ENCODE measurements around the gene FAM219B. TPM values are rescaled to one million over a fixed set of nuclear protein-coding genes. Genes with fewer than 3 reads are reported as not detected.

Gene FAM219B
- total RNA-seq, 2 experiments from 2014 or later, result 50.6 to 52.7 TPM

DNA sequence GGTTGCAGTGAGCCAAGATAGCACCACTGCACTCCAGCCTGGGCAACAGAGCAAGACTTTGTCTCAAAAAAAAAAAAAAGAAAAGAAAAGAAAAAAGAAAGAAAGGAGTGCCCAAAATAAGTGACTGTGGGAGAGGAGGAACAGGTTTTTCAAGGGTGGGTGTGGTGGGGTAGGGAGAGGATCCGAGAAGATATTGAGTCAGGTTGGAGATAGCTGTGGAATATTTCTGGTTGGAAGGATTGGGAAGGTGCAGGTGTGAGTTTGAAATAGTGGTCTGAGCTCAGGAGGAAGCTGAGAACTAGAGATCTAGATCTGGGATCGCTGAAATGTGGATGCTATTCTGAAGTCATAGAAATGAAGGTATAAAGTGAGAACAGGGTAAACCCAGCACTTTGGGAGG lies 41.3 kb downstream of the FAM219B start:
- ChIA-PET CTCF (no interaction called here), POLR2A (interaction anchor here (0.6 kb wide), 1 partner anchor 8 kb away, joined by 6 read pairs; no protein-coding TSS in a partner anchor)

DNA sequence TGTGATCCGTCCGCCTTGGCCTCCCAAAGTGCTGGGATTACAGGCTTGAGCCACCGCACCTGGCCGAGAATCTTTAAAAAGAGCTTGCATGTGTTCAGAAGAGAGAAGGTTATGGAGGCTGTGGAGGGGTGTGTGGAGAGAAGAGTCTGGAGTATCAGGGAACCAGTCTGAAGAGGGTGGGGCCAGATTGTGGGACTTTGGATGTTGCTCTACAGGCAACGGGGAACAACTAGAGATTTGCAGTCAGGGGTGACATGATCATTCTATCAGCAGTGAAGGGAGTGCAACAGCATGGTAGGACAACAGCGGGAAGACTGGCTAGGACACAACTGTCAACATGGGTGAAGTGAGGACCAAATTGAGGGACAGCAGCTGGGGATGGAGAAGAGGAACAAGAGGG lies 42.4 kb downstream of the FAM219B start:
- ChIA-PET POLR2A (no interaction called here), CTCF (interaction anchor here (0.6 to 1.7 kb wide), 4 partner anchors 14 to 93 kb away, joined by 3 to 6 read pairs (median 4); no protein-coding TSS in a partner anchor)

DNA sequence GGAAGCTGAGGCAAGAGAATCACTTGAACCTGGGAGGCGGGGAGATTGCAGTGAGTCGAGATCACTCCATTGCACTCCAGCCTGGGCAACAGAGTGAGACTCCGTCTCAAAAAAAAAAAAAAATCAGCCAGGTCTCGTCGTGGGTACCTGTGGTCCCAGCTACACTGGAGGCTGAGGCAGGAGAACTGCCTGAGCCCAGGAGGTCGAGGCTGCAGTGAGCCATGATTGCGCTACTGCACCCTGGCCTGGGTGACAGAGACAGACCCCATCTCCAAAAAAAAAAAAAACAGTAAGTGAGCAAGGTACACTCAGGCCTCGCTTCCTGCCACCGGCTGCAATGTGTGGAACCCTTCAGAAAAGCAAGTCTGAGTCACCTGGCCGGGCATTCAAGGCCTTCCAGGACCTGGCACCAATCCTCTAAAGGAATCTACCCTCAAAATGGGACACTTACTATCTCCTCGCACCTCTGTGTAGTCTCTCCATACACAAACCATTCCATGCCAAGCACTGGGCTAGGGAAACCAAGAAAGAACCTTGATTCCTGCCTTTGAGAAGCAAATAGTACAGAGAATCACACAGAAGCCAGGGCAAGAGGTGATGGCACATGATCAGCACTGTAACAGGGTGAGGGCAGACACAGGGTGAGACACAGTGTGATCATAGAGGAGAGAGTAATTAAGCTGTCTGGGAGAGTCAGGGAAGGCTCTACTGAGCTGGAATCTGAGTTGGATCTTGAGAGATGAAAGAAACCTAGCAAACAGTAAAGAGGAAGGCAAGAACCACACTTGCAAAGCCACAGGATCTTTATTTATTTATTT lies 43.2 kb downstream of the FAM219B start:
- CTCF ChIA-PET, result interaction anchor here (0.6 to 1.7 kb wide), 4 partner anchors 15 to 93 kb away, joined by 3 to 6 read pairs (median 4); no protein-coding TSS in a partner anchor
- POLR2A ChIA-PET, result no interaction called here

DNA sequence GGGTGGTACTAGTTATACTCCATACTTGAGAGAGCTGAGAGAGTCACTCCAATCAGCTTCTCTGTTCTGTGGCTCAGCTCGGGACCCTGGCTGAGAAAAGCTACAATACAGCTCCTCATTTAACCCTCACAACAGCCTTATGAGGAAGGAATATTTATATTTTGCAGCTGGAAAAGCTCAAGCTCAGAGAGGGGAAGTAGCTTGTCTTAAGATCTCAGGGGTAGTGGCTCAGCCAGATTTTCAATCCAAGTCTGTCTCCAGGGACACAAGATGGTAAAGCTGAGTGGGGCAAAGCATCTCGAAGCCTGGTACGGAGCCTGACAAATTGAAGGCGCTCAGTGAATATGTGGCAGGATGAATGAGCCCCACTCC lies 48.3 kb downstream of the FAM219B start:
- CTCF ChIA-PET, result interaction anchor here (0.7 to 2.6 kb wide), 5 partner anchors 14 to 64 kb away, joined by 3 to 9 read pairs (median 6); partner anchors contain the start of genes SCAMP2 and ULK3
- POLR2A ChIA-PET, result interaction anchor here (1.0 kb wide), 1 partner anchor 11 kb away, joined by 4 read pairs; no protein-coding TSS in a partner anchor

DNA sequence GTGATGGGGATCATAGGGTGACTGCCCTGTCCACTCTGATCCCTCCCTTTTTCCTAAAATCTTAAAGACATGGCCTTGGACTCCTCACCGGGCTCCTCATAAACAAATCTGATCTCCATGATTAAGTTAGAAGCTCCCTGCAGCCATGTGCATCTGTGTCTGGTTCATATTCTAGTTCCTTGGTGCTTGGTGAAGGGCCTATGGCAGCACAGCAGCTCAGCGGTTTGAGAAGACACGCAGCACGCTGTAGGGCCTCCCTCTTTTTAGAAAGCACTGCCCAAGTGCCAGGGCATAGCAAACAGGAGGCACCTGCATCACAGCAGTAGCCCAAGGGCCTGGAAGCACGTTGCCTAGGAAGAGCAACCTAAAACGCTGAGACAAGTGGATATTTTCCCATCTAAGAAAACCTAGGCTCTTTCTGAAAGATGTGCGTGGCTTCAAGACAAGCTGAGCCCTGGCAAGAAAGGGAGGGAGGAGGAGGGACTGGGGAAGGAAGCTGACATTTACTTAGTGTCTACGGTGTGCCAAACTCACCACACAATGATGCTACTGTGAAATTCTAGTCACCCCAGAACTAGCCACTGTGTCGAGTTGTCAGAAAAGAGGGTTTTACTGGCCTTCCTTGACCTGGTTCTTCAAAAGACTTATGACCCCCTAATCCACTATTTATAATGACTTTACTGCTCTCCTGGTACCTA lies 48.8 kb downstream of the FAM219B start:
- CTCF ChIA-PET, result interaction anchor here (0.7 to 2.6 kb wide), 4 partner anchors 13 to 64 kb away, joined by 4 to 9 read pairs (median 6); partner anchors contain the start of gene SCAMP2

DNA sequence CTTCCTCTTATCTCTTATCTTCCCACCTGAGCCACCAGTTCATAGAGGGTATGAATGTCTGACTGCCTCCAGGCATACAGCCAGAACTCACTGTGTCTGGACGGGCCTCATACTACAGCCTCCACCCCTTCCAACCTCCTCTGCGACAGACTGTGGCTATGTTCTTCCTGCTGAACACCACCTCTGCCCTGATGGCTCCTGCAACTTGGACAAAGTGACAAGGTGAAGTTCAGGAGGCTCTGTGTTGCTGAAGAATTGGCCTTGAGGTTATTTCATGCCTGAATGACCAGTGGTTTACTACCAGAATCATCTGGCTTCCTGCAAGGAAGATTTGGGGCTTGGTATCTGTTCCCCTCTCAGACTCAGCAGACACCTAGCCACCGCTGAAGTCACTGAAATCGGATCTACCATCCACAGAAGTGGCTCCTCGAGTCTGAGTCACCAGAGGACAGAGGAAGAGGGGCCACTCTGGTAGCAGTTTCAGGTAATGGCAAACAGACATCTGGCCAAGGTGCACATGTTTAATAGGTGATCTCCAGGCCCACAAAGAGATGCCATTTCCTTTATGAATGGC lies 49.5 kb downstream of the FAM219B start:
- POLR2A ChIA-PET, result interaction anchor here (0.9 kb wide), 1 partner anchor 8 kb away, joined by 6 read pairs; no protein-coding TSS in a partner anchor
- CTCF ChIA-PET, result interaction anchor here (1.1 to 2.6 kb wide), 3 partner anchors 13 to 63 kb away, joined by 4 to 9 read pairs (median 7); no protein-coding TSS in a partner anchor

More for the DNA sequence above, 48.8 kb downstream of the FAM219B start:
- POLR2A ChIA-PET, result interaction anchor here (0.9 to 1.0 kb wide), 2 partner anchors 8 to 12 kb away, joined by 4 to 6 read pairs; no protein-coding TSS in a partner anchor

DNA sequence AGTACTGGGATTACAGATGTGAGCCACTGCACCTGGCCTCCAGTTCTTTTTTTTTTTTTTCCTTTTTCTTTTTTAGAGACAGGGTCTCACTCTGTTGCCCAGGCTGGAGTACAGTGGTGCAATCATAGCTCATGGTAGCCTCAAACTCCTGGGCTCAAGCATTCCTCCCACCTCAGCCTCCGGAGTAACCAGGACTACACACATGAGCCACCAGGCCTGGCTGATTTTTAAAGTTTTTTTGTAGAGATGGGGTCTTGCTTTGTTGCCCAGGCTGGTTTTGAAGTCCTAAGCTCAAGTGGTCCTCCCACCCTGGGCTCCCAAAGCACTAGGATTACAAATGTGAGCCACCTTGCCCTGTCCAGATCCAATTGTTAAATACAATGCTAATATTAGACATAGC lies 50.1 kb downstream of the FAM219B start:
- CTCF ChIA-PET, result interaction anchor here (0.5 to 2.6 kb wide), 3 partner anchors 53 to 214 kb away, joined by 3 to 9 read pairs (median 3); no protein-coding TSS in a partner anchor

DNA sequence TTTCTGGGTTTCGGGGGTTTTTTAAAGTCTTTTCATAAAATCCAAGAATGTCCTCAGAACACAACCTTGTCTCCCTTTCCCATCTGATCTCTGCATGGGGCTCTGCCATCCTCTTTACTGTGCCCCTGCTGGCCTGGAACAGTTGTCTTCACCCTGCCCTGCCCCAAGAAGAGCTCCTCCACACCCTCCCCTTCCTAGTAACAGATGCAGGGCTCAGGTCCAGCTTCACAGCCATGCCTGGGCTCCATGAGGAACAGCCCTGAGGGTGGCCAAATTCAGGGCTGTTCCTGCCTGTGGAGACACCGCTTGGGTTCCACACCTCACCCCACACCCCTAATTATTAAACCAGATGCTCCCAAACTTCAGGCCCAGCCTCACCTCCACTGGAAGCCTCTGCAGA lies 50.8 kb downstream of the FAM219B start:
- ChIA-PET POLR2A (interaction anchor here (0.6 to 0.7 kb wide), 3 partner anchors 47 to 311 kb away, joined by 3 to 6 read pairs (median 3); no protein-coding TSS in a partner anchor), CTCF (interaction anchor here (0.7 kb wide), 1 partner anchor 215 kb away, joined by 3 read pairs; no protein-coding TSS in a partner anchor)

More for the DNA sequence above, 50.1 kb downstream of the FAM219B start:
- POLR2A ChIA-PET, result interaction anchor here (0.6 kb wide), 1 partner anchor 77 kb away, joined by 3 read pairs; no protein-coding TSS in a partner anchor

DNA sequence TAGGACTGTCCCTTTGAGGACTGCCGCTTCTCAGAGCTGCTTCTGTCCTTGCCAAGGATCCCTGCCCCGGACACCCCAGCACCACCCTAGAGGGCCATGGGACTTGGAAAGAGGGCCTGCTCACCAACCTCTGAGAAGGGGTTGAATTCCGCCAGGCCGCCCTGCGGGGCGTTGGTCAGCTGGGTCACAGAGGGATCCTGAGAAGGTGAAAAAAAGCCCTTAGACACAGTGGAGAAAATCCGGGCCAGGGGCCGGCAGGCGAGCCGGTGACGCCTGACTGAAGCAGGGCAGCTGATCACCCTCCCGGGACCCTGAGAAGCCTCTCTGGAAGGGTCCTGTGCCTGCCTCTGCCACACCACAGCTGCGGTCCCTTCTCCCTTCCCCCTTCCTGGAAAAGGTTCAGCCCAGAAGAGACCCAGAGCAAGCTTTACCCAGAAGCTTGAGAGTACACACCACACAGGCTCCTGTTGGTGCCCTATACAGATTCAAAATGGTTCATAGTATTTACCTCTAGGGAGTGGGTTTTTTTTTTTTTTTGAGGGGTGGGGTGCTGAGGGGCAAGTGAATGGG lies 52.1 kb downstream of the FAM219B start:
- ChIA-PET CTCF (no interaction called here), POLR2A (interaction anchor here (0.7 kb wide), 1 partner anchor 601 kb away, joined by 4 read pairs; no protein-coding TSS in a partner anchor)

DNA sequence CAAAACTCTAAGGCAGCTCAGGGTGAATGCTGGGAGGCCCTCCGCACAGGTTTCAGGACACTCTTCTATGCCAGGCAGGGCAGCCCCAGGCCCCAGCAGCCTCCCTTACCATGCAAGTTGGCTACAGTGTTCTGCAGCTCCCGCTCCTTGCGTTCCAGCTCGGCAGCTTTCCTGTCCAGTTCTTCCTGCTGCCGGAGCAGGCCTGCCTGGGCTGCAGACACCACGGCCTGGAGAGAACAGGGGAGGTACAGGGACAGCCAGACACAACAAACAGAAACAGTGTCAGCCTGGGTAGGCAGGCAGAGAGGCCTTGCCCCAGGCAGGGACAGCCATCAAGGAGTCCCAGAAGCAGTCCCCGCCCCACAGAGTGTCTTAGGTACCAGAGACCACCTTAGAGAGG lies 54.7 kb downstream of the FAM219B start:
- CTCF ChIA-PET, result no interaction called here
- POLR2A ChIA-PET, result interaction anchor here (0.6 kb wide), 1 partner anchor 70 kb away, joined by 4 read pairs; no protein-coding TSS in a partner anchor

DNA sequence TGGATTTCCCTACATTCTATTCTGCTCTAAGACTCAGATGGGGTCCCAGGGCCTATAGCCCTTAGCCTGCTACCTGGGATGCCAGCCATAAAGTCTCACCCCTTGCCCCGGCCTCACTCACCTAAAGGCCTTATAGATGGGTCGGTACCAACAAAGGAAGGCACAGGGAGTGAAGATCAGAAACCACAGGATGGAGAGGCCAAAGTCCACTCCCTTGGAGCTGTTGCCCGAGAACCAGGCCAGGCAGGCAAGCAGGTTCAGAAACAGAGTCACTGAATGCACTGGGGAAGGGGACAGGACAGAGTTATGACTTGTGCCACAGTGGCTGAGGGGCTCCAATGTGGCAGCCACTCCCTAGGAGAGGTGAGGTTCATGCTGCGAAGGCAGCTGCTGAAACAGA lies 56.3 kb downstream of the FAM219B start:
- CTCF ChIA-PET, result no interaction called here
- POLR2A ChIA-PET, result no interaction called here

Other genes starting within 250 kb of the FAM219B start
- 10 to 100 TPM; 50.5 to 52.2 TPM for gene EDC3, start 210.8 kb downstream of the FAM219B start, total RNA-seq
- gene CYP1A1, start 181.3 kb downstream of the FAM219B start, total RNA-seq, result 1 to 10 TPM in 1 of 2 experiments, under 1 TPM in 1; 0.48 to 1.0 TPM
- not detected for gene CYP1A2, start 158.0 kb downstream of the FAM219B start, total RNA-seq
- 100 to 1,000 TPM; 289 to 301 TPM for gene CSK, start 124.8 kb downstream of the FAM219B start, total RNA-seq
- under 1 TPM in 1 of 2 experiments, not detected in 1; 0.15 TPM for gene LMAN1L, start 94.0 kb downstream of the FAM219B start, total RNA-seq
- gene CPLX3, start 80.2 kb downstream of the FAM219B start, total RNA-seq, result not detected
- gene ULK3, start 63.7 kb downstream of the FAM219B start, total RNA-seq, result 10 to 100 TPM; 49.6 to 54.3 TPM
- 10 to 100 TPM; 71.1 to 73.3 TPM for gene SCAMP2, start 33.5 kb downstream of the FAM219B start, total RNA-seq
- gene MPI, start 16.8 kb downstream of the FAM219B start, total RNA-seq, result 10 to 100 TPM; 62.3 to 64.6 TPM
- gene COX5A, start 31.2 kb upstream of the FAM219B start, total RNA-seq, result 100 to 1,000 TPM; 350 to 357 TPM
- gene RPP25, start 49.9 kb upstream of the FAM219B start, total RNA-seq, result 1 to 10 TPM; 9.5 to 9.7 TPM
- gene SCAMP5, start 88.7 kb upstream of the FAM219B start, total RNA-seq, result 1 to 10 TPM; 1.2 to 1.7 TPM
- 10 to 100 TPM; 32.4 to 34.2 TPM for gene PPCDC, start 116.7 kb upstream of the FAM219B start, total RNA-seq